ENCODE data around the gene ICAM5. TPM values are rescaled to one million over a fixed set of nuclear protein-coding genes. Genes with fewer than 3 reads are reported as not detected.

The ICAM5 gene
- total and polyA plus RNA-seq, 10 of the 15 experiments (the other 5 are each of a cell fraction or from before 2014, with no cell fraction given): 0.14 to 4.6 (median 0.94) TPM; not detected in 2

DNA sequence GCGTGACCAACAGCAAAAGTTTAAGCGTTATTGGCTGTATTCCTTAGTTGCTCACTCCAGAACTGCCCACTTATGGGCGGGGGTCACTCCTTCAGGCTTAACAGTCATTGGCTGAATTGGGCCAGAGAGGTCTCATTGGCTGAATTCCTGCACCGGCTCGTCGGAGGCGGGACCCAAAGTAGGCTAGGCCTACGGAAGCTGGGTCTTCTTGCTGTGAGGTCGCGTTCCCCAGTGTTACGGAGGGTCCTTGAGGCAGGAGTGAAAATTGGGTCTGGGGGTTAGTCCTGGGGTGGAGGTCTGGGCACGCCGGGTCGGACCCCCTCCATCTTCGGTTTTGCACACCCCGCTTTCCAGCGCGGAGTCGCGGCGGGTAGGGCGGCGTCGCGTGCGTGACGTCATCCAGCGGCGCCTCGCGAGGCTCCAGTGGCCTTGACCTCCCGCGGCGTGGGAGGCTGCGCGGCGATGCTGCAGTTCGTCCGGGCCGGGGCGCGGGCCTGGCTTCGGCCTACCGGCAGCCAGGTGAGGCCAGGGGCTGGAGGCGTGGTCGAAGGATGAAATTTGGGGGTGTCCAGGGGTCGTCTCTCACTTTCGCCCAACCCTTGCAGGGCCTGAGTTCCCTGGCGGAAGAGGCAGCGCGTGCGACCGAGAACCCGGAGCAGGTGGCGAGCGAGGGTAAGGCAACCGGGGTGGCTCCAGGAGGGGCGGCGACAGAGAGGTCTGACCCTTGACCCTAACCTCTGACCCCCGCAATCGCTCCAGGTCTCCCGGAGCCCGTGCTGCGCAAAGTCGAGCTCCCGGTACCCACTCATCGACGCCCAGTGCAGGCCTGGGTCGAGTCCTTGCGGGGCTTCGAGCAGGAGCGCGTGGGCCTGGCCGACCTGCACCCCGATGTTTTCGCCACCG lies 37.7 kb upstream of the ICAM5 start, which contains the start of gene MRPL4 (continued):
- TF ChIP-seq, protein P1, sequence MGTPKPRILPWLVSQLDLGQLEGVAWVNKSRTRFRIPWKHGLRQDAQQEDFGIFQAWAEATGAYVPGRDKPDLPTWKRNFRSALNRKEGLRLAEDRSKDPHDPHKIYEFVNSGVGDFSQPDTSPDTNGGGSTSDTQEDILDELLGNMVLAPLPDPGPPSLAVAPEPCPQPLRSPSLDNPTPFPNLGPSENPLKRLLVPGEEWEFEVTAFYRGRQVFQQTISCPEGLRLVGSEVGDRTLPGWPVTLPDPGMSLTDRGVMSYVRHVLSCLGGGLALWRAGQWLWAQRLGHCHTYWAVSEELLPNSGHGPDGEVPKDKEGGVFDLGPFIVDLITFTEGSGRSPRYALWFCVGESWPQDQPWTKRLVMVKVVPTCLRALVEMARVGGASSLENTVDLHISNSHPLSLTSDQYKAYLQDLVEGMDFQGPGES (IDR thresholded peaks at IDR 0.05): peak; percentile 65; the same call in 1 of the 2 replicates
- TF ChIP-seq POLR2AphosphoS2 (IDR thresholded peaks at IDR 0.05; ENCODE audit: low read depth, low read length): no peak
- TF ChIP-seq EGR1 (IDR thresholded peaks at IDR 0.05; ENCODE audit: borderline replicate concordance in 1 of 2, low read depth in 2 of 2, low read length in 2 of 2): peak in 1 of 2 experiments; percentile 94; a peak in 2 of 3 replicates
- TF ChIP-seq TBL1XR1 (IDR thresholded peaks at IDR 0.05; ENCODE audit: low read depth, low read length): no peak
- TF ChIP-seq, protein P2, sequence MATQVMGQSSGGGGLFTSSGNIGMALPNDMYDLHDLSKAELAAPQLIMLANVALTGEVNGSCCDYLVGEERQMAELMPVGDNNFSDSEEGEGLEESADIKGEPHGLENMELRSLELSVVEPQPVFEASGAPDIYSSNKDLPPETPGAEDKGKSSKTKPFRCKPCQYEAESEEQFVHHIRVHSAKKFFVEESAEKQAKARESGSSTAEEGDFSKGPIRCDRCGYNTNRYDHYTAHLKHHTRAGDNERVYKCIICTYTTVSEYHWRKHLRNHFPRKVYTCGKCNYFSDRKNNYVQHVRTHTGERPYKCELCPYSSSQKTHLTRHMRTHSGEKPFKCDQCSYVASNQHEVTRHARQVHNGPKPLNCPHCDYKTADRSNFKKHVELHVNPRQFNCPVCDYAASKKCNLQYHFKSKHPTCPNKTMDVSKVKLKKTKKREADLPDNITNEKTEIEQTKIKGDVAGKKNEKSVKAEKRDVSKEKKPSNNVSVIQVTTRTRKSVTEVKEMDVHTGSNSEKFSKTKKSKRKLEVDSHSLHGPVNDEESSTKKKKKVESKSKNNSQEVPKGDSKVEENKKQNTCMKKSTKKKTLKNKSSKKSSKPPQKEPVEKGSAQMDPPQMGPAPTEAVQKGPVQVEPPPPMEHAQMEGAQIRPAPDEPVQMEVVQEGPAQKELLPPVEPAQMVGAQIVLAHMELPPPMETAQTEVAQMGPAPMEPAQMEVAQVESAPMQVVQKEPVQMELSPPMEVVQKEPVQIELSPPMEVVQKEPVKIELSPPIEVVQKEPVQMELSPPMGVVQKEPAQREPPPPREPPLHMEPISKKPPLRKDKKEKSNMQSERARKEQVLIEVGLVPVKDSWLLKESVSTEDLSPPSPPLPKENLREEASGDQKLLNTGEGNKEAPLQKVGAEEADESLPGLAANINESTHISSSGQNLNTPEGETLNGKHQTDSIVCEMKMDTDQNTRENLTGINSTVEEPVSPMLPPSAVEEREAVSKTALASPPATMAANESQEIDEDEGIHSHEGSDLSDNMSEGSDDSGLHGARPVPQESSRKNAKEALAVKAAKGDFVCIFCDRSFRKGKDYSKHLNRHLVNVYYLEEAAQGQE (IDR thresholded peaks at IDR 0.05; ENCODE audit: low read depth, low read length): peak; percentile 27; the same call in 1 of the 2 replicates
- peak; percentile 100 for TF ChIP-seq CREM (IDR thresholded peaks at IDR 0.05; ENCODE audit: low read depth)
- TF ChIP-seq, protein P3, sequence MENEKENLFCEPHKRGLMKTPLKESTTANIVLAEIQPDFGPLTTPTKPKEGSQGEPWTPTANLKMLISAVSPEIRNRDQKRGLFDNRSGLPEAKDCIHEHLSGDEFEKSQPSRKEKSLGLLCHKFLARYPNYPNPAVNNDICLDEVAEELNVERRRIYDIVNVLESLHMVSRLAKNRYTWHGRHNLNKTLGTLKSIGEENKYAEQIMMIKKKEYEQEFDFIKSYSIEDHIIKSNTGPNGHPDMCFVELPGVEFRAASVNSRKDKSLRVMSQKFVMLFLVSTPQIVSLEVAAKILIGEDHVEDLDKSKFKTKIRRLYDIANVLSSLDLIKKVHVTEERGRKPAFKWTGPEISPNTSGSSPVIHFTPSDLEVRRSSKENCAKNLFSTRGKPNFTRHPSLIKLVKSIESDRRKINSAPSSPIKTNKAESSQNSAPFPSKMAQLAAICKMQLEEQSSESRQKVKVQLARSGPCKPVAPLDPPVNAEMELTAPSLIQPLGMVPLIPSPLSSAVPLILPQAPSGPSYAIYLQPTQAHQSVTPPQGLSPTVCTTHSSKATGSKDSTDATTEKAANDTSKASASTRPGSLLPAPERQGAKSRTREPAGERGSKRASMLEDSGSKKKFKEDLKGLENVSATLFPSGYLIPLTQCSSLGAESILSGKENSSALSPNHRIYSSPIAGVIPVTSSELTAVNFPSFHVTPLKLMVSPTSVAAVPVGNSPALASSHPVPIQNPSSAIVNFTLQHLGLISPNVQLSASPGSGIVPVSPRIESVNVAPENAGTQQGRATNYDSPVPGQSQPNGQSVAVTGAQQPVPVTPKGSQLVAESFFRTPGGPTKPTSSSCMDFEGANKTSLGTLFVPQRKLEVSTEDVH (IDR thresholded peaks at IDR 0.05; ENCODE audit: low read depth, partially characterized antibody): no peak
- peak; percentile 64 for TF ChIP-seq BRCA1 (IDR thresholded peaks at IDR 0.05; ENCODE audit: low read depth, low read length)
- TF ChIP-seq RCOR1 (conservative IDR thresholded peaks at IDR 0.05; ENCODE audit: low read depth, low read length): no peak
- TF ChIP-seq RUNX3 (IDR thresholded peaks at IDR 0.05; ENCODE audit: low read length): peak; percentile 41; the same call in 1 of the 2 replicates
- peak; percentile 71 for TF ChIP-seq KLF5 (IDR thresholded peaks at IDR 0.05; ENCODE audit: partially characterized antibody)
- peak; percentile 67; the same call in 1 of the 2 replicates for TF ChIP-seq SMAD5 (IDR thresholded peaks at IDR 0.05; ENCODE audit: low read depth)
- TF ChIP-seq, protein P4, sequence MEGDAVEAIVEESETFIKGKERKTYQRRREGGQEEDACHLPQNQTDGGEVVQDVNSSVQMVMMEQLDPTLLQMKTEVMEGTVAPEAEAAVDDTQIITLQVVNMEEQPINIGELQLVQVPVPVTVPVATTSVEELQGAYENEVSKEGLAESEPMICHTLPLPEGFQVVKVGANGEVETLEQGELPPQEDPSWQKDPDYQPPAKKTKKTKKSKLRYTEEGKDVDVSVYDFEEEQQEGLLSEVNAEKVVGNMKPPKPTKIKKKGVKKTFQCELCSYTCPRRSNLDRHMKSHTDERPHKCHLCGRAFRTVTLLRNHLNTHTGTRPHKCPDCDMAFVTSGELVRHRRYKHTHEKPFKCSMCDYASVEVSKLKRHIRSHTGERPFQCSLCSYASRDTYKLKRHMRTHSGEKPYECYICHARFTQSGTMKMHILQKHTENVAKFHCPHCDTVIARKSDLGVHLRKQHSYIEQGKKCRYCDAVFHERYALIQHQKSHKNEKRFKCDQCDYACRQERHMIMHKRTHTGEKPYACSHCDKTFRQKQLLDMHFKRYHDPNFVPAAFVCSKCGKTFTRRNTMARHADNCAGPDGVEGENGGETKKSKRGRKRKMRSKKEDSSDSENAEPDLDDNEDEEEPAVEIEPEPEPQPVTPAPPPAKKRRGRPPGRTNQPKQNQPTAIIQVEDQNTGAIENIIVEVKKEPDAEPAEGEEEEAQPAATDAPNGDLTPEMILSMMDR (IDR thresholded peaks at IDR 0.05 in 2 of 3, conservative IDR thresholded peaks at IDR 0.05 in 1 of 3; ENCODE audit: control insufficient read depth in 2 of 3, extremely low read depth in 1 of 3, insufficient read depth in 1 of 3, low read depth in 3 of 3, low read length in 3 of 3): no peak
- TF ChIP-seq FOS (IDR thresholded peaks at IDR 0.05; ENCODE audit: borderline replicate concordance, extremely low read depth, insufficient read length): peak; percentile 72
- TF ChIP-seq SMAD1 (IDR thresholded peaks at IDR 0.05; ENCODE audit: low read depth, partially characterized antibody): no peak
- TF ChIP-seq NFYA (IDR thresholded peaks at IDR 0.05; ENCODE audit: borderline replicate concordance, low read depth, low read length): peak; percentile 43; the same call in 1 of the 2 replicates
- no peak for TF ChIP-seq CEBPB (IDR thresholded peaks at IDR 0.05; ENCODE audit: borderline replicate concordance in 1 of 2, low read depth in 2 of 2, low read length in 2 of 2)
- peak; percentile 58 to 91; a peak in 2 of 4 replicates for TF ChIP-seq BHLHE40 (IDR thresholded peaks at IDR 0.05; ENCODE audit: borderline replicate concordance in 1 of 2, low read depth in 2 of 2, low read length in 1 of 2)

All from GM12878 (cell line).